Measurements from ENCODE around the gene TARBP1.
A peak's percentile ranks its signal among the peaks of the same experiment; 100 is the strongest.
"Not testable (repeated sequence)": the region's sequence is repeated elsewhere in the genome, so short reads cannot be mapped to it uniquely, and the experiment has no call there.

The TARBP1 gene, protein sequence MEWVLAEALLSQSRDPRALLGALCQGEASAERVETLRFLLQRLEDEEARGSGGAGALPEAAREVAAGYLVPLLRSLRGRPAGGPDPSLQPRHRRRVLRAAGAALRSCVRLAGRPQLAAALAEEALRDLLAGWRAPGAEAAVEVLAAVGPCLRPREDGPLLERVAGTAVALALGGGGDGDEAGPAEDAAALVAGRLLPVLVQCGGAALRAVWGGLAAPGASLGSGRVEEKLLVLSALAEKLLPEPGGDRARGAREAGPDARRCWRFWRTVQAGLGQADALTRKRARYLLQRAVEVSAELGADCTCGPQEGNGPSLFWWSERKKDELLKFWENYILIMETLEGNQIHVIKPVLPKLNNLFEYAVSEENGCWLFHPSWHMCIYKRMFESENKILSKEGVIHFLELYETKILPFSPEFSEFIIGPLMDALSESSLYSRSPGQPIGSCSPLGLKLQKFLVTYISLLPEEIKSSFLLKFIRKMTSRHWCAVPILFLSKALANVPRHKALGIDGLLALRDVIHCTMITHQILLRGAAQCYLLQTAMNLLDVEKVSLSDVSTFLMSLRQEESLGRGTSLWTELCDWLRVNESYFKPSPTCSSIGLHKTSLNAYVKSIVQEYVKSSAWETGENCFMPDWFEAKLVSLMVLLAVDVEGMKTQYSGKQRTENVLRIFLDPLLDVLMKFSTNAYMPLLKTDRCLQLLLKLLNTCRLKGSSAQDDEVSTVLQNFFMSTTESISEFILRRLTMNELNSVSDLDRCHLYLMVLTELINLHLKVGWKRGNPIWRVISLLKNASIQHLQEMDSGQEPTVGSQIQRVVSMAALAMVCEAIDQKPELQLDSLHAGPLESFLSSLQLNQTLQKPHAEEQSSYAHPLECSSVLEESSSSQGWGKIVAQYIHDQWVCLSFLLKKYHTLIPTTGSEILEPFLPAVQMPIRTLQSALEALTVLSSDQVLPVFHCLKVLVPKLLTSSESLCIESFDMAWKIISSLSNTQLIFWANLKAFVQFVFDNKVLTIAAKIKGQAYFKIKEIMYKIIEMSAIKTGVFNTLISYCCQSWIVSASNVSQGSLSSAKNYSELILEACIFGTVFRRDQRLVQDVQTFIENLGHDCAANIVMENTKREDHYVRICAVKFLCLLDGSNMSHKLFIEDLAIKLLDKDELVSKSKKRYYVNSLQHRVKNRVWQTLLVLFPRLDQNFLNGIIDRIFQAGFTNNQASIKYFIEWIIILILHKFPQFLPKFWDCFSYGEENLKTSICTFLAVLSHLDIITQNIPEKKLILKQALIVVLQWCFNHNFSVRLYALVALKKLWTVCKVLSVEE (N-terminal part only)

DNA sequence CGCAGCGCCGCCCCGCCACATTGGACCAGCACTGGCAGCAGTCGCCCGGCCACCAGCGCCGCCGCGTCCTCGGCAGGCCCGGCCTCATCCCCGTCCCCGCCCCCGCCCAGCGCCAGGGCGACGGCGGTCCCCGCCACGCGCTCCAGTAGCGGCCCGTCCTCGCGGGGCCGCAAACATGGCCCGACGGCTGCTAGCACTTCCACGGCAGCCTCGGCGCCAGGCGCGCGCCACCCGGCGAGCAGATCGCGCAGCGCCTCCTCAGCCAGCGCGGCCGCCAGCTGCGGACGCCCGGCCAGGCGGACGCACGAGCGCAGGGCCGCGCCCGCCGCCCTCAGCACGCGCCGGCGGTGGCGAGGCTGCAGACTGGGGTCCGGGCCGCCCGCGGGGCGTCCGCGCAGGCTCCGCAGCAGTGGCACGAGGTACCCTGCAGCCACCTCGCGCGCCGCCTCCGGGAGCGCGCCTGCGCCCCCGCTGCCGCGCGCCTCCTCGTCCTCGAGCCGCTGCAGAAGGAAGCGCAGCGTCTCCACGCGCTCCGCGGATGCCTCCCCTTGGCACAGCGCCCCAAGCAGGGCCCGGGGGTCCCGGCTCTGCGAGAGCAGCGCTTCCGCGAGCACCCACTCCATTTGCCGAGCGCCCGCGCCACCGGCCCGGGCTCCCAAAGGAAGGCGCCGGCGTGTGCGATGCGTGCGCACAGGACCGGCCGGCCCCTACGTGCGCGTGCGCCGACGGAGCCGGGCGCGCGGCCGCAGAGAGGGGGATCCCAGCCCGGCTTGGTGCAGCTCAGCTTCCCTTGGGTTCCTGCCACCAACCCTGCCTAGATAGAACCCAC, at the start of gene TARBP1:
Gene TARBP1, minus strand, starts transcription at position 699 of the 829 bp plus-strand sequence. Its CDS starts 76 bp downstream, at position 623.
- DNase-seq, result peak; percentile 78

DNA sequence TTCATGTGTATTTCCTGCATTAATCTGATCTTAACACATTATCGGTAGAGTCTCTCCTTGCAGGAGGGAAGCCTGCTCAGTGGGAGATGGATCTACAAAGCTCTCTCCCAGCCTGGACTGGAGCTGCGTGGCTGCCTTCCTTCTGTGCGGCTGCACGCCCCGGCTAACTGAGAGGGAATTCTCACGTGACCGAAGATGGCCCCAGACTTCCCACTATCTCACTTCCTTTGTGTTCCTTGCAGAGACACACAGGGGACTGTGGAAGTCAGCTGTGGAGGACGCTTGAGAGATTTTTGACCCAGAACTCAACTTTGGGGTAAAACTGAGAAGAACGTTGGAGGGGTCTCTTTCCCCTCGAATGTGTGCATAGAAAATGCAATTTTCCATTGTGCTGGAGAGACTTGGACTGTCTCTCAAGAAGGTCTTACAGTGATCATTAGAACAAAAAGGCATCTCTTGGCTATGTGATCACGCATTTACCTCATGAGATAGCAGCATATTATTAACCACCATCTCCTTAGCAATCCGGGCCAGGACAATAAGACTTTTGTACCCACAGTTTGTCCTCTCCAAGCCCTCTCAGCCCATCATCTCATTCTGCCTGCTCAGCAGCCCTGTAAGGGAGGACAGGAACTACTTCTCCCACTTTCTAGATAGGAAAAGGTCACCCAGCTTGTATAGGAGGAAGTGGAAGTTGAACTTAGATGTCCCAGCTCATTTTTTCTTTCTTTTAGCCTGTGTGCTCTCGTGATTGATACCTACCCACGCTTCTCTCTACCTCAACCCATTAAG, 49.3 kb upstream of the TARBP1 start:
- DNase-seq, result no peak

DNA sequence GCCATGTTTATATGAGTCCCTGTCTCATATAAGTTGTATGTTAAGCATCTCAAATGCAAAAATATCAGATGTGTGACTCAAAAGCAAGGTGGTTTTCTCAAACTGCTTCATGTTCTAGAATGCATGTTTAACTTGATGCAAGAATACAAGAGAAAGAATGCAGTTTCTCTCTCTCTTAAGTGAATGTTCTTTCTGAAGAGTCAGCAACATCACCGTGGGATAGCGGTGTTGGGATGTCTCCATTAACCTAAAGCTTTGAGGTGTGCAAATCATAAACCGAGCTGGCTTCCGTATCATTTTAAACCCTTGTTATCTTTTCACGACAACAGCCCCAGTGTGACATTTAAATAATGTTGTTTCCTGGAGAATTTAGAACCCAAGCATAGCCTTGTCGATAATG, 48.4 kb upstream of the TARBP1 start:
- DNase-seq, result no peak

DNA sequence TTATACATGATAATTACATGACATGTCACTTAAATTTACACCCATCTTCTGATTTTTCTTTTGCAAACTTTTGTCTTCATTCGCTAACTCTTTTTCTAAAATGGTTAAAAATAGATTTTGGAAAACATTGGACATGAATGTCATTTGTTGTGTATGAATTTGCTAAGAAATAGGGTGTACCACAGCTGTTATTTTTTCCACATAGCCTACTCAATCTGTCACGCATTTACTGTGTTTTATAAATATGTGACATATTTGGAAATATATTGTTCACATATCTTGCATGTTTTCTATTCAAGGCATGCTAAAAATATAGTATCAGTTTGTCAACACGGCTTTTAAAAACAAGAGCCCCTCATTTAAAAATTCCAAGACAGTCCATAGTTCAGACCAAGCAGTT, 47.9 kb upstream of the TARBP1 start:
- DNase-seq, result no peak

DNA sequence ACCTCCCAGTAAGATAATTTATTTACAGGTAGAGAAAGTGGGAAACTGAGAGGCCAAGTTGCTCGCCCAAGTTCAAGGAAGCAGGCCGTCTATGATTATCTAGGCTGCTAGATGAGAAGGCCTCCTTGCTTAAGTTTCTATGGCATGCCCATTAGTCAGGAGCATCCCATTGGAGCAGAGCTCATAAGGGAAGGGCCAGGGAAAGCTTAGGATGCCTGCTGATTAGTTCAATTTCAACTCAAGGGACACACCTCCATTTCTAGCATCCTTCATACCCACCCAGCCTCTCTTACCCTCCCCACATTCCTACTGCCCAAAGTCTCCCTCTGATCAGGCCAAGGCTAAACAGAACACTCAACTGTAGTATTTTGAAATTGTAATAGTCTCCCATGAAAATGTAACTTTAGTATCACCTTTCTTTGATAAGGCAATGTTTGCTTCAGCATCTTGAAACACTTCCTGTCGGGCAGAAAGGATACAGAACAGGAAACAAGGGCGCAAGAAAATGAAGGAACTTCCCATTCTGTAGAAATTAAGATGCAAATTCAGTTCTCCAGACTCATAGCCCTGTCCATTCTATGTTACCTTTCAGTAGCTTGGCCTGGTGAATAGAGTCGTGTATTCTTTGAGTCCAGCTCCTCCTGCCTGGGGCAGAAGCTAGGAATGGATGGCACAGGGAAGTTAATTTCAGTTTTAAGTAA, 46.3 kb upstream of the TARBP1 start:
- DNase-seq, result no peak

DNA sequence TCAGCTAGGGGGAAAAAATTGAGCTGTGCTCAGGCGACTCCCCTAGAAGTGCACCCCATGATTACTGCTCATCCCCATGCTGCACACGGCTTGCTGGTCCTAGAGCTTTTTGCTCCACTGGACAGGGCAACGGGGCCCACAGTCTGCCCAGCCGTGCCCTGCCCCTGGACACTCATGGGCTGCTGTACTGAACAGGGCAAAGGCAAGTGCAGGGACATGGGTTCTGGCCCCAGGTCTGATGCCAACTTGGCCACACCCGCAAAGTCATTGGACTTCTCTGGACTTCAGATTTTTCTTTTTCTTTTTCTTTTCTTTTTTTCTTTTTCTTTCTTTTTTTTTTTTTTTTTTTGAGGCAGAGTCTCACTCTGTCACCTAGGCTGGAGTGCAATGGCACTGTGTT, 42.9 kb upstream of the TARBP1 start:
- DNase-seq, result no peak

DNA sequence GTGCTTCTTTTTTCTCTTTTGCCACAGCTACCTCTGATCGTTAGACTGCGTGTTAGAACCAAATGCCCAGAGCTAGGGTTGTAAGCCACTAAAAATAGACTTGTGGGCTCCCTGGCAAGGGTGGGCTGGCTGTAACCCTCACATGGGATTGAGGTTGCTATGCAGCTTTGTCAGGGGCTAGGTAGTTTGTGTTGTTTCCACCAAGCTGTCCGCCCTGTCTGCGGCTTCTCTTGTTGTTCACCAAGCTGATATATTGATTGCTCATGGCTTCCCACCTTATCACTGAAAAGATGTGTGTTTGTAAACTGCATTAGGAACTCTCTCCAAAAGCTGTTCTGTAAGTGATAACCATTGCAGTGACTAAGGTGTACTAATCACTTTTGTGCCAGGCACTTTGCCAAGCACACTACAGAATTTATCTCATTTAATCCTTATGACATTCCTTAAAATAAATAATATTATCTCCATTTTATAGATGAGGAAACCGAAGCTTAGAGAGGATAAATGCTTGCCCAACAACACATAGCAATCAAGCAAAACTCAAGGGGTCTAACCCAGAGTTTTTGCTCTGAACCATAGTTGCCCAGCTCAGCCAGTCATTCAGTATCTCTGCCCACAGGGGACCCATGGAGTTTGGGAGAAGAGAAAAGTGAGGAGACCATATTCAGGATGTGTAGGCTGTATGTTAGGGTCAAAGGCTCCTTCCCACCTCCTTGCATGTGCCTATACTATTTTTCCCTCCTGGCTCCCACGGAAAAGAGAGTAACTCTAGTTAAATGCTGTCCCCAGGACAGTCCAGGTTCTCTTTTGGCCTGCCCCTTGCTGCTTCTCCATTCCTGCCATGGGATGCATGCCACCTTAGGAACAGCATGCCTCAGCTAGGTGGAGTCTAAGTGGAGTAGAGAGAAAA, 42.2 kb upstream of the TARBP1 start:
- no peak for DNase-seq

DNA sequence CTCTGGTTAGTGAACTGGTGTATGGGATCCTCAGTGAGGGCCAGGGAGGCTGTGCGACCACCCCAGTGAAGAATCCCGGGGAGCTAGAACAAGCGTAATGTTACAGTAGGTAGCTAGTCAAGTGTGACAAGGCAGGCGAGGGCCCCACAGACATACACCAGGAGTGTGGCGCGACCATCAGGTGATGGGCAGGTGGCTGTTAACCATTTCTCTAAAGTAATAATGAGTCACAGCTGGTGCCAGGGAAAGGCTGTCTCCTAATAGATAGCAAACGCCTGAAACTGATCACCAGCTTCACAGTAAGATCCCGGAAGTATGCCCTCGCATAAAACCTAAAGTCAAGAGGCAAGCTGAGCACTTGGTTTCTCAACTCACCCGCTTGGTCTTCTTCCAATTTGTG, 40.5 kb upstream of the TARBP1 start:
- no peak for DNase-seq

DNA sequence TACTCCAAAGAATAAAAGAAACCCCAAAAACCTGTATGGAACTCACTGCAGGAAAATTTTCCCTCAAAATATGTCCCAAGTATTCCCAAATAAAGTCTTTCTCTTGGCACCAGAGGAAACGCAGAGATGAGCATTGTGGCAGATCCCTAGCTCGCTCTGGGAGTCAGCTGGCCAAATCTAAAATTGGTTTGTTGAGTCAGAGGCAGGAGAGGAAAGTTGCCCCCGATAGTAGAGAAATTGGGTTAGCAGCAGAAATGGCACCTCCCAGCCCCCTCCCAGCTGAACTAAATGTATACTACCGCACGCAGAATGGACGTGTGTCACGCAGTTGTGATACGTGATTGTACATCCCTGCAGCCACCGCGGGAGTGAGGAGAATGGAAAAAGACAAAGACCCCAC, 39.9 kb upstream of the TARBP1 start:
- no peak for DNase-seq

DNA sequence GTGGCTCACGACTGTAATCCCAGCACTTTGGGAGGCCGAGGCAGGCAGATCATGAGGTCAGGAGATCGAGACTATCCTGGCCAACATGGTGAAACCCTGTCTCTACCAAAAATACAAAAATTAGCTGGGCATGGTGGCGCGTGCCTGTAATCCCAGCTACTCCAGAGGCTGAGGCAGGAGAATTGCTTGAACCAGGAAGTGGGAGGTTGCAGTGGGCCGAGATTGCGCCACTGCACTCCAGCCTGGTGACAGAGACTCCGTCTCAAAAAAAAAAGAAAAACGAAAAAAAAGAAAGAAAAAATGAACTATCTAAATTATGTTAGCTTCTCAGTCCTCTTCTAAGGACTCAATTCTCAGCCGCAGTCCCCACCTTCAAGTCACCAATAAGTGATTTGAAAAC, 39.1 kb upstream of the TARBP1 start:
- DNase-seq, result not testable (repeated sequence)

DNA sequence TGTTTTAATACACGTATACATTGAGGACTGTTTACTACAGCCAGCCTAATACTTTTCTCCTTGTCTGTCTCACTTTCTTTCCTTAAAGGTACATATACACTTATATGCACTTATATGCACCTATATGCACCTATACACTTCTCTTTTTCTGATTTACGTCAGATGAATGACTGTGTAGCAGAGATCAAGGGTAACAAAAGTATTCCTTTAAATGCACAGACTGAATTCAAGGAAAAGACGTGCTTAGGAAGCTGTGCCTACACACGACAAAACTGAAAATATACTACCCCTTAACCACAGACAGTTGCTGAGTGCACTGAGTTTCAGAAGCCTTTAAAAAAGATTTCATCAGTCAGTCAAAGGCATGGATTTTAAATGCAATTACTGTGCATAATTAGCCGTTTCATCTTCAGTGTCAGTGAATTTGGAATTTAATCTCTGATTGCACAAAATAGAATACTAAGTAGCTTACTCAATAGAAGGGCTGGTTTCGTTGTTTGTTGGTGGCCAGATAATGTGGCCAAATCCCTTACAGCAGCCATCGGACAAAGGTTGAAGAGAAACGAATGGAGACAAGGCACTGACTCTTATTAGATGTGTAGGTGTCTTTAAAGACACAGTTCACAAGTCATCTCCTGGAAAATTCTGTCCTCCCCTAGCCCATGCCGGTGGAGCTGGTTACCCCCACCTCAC, 38.3 kb upstream of the TARBP1 start:
- DNase-seq, result no peak

DNA sequence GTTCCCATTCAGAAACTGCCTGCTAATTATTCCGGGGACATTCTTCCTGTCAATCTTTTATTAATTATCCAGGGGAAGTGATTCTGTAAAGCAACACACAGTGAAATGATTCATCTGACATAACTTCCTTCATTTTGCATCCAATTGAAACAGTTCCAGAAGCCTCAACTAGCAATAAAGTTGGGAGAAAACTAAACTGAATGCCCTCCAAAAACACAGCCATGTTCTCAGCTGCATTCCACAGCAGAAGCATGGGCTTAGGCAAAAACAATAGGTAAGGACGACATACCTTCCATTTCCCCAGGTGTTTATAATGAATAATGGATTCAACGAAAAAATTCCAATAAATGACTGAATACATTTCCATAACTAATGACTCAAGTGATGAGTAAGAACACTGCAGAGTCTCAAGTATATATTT, 36.9 kb upstream of the TARBP1 start:
- DNase-seq, result no peak

DNA sequence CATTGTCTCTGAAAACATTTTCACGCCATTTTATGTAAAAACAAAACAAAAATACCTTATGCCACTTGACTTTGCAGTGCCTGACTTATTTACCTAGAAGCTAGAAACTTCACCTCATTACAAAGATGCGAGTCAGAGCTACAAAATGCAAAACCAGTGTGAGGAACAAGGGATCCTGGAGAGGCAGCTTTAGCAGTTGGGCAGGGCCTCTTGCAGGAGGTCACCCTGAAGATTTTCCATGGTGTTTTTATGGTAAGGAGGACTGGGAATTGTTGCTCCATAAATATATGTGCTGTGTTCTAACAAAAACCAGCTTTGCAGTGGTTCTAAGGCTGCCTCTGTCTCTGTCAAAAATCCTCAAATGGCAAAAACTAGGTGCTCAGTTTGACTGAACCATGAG, 36.4 kb upstream of the TARBP1 start:
- DNase-seq, result no peak

DNA sequence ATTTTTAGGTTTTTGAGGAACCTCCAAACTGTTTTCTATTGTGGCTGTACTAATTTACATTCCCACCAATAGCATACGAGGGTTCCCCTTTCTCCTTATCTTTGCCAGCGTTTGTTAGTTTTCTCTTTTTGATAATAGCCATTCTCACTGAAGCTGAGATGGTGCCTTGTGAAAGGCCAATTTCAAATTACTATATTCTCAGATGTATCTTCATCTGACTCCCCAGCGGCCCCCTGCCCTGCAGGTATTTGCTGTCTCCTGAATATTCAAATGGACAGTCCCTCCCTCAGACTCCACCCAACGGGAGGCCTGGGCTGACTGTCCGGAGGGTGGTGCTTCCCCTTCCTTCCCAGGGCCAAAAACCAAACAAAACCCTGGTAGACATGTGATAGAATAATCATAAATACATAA, 33.5 kb upstream of the TARBP1 start:
- DNase-seq, result no peak

DNA sequence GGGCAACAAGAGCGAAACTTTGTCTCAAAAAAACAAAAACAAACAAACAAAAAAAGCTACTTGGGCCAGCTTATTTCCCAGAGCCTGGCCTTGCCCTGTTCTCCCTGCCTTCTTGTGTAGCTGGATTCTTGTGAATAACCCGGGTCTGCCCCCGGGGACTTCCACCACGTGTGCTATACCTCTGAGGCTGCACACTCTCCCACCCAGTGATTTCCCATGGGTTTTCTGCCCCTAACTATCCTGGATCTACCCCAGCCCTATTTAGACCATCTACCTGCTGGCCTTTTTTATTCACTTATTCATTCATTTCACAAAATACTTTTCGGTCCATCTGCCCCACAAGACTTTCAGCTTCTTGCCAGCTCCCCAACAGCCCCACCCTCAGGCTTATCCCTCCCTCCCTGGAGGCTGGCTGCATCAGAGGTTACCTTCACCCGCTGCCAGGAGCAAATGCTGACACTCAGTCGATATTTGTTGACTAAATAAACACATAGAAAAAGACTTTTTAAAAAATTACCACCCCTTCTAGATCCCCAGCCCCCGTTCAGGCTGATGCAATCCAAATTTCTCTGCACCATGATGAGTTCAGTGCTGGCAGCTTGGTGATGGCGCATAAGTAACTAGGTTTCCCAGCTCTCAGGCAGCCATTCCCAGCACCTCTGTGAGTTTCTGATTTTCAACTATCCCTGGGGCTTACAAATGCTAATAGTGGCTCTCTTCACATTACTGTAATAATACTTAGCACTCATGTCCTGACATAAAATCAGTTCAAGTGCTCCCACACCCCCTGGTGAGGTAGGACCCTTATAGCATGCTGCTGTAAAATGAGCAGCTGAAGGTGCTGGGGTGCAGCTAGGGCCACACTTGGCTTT, 30.7 kb upstream of the TARBP1 start:
- no peak for DNase-seq

DNA sequence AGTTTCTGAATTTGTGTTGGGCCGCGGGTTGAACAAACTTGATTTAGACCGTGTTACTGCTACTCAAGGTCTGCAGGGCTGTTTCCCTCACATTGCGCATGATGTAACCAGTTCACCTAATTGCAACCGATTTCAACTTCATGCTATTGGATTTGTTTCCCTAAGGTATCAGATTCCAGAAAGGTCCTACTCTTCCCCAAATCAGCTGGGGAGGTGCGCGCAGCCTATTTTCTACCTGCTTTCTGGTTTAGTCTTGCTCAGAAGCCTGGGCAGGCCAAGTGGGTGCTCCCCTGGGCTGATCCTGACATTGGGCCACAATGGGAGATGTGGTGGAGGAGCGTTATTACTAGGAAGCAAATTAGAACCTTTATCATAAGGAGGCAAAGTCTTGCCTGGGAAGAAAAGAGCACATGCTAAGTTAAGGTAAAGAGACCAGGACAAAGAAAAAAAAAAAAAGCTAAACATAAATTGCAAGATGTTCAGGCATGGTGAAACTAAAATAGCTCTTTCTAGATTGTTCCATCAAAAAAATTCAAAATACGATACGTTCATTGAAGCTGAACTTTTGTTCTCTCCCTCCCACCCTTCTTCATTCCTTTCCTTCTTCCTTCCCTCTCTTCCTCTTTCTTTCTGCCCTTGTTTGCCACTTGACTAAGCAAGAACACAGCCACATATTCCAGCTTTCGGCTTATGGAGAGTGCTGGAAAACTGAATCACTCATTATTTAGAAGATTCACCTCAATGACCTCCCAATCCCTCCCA, 28.8 kb upstream of the TARBP1 start:
- no peak for DNase-seq

DNA sequence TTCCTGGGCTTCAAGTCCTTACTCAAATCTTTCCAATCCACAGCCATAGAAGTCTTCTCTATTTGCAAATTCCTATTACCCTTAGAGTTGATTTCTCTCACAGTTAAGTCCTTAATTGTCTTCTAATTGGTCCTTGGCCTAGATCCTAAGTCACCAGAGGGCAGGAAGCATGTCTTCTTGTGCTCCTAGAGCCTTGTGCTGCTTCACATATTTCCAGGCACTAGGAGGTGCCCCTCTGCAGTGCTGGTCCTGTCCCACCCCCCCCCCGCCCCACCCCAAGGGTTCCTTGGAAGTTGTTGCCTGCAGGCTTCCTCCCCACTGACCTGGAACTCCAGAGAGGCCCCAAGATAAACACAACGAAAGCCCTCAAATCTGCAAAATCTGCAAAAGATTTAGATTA, 28.1 kb upstream of the TARBP1 start:
- DNase-seq, result no peak

Measured in activated CD8-positive, alpha-beta memory T cell treated with anti-CD3 and anti-CD28 coated beads, Interleukin-2, amount 50 U/mL, for 4 hours (primary cell).